KMS-11 (cell line): ENCODE measurements around the gene KSR2.

Source experiments
- H2AFZ ChIP-seq: fragments of 200-600 bp; sonication (generic); 2 replicates; pipeline ENCODE4 v1.6.1; 2016; ENCODE audit warnings: antibody characterized with exemption, mixed run types, low read depth
- H3K27ac ChIP-seq: fragments of 200-600 bp; sonication (generic); 2 replicates; pipeline ENCODE4 v1.6.1; 2016; ENCODE audit warnings: mild to moderate bottlenecking, mixed run types
- H3K27me3 ChIP-seq: fragments of 200-600 bp; sonication (generic); 2 replicates; pipeline ENCODE4 v1.6.1; 2017; ENCODE audit warnings: mild to moderate bottlenecking, low read depth, mixed run types, moderate library complexity; ENCODE audit not compliant: insufficient read depth
- H3K36me3 ChIP-seq: fragments of 200-600 bp; sonication (generic); 2 replicates; pipeline ENCODE4 v1.6.1; 2017; ENCODE audit warnings: mild to moderate bottlenecking, mixed run types; ENCODE audit not compliant: insufficient read depth
- H3K4me1 ChIP-seq: fragments of 200-600 bp; sonication (generic); 2 replicates; pipeline ENCODE4 v1.6.1; 2016; ENCODE audit warnings: mild to moderate bottlenecking, low read depth, mixed run types; ENCODE audit not compliant: poor library complexity, severe bottlenecking
- H3K4me2 ChIP-seq: fragments of 200-600 bp; sonication (generic); 2 replicates; pipeline ENCODE4 v1.7.0; 2016; ENCODE audit warnings: mild to moderate bottlenecking, mixed run types
- H3K4me3 ChIP-seq: fragments of 200-600 bp; sonication (generic); IDR thresholded peaks from 2 replicates; pipeline ENCODE4 v1.6.1; 2017; ENCODE audit warnings: low read depth, low read length, mixed read lengths; ENCODE audit not compliant: insufficient read depth
- H3K79me2 ChIP-seq: fragments of 200-600 bp; sonication (generic); 2 replicates; pipeline ENCODE4 v1.6.1; 2016; ENCODE audit warnings: low read depth, mixed run types; ENCODE audit not compliant: insufficient read depth
- H3K9ac ChIP-seq: fragments of 200-600 bp; sonication (generic); 2 replicates; pipeline ENCODE4 v1.6.1; 2016; ENCODE audit warnings: mild to moderate bottlenecking, mixed run types
- H4K20me1 ChIP-seq: fragments of 200-600 bp; sonication (generic); 2 replicates; pipeline ENCODE4 v1.6.1; 2016; ENCODE audit warnings: mild to moderate bottlenecking, mixed run types; ENCODE audit not compliant: insufficient read depth
- CTCF ChIP-seq: fragments of 200-600 bp; sonication (generic); conservative IDR thresholded peaks from 2 replicates; pipeline ENCODE4 v1.6.1; 2017; ENCODE audit warnings: low read depth, mild to moderate bottlenecking, antibody characterized with exemption, low read length, moderate library complexity, mixed read lengths

The KSR2 gene

GRCh38 chr12:117977373-117977772, 8.6 kb upstream of the KSR2 start:
- no peaks in the 10 kb centered on the region for H3K36me3 ChIP-seq
- no peaks in the 10 kb centered on the region for H3K79me2 ChIP-seq
- H2AFZ ChIP-seq = no peak overlapping the region
- H3K27me3 ChIP-seq = no peaks in the 10 kb centered on the region
- no peak for TF ChIP-seq CTCF
- no peak overlapping the region for H3K9ac ChIP-seq
- no peak overlapping the region for H3K4me2 ChIP-seq
- H3K4me3 ChIP-seq = no peak overlapping the region
- no peaks in the 10 kb centered on the region for H4K20me1 ChIP-seq
- H3K4me1 ChIP-seq = no peaks in the 10 kb centered on the region
- H3K27ac ChIP-seq = no peak overlapping the region

GRCh38 chr12:117975006-117975405, 6.2 kb upstream of the KSR2 start:
- Histone ChIP-seq H3K4me3 (no peak overlapping the region), H3K27ac (no peak overlapping the region), H3K9ac (no peak overlapping the region), H3K4me2 (no peak overlapping the region), H3K4me1 (no peaks in the 10 kb centered on the region), H2AFZ (no peak overlapping the region), H3K79me2 (no peaks in the 10 kb centered on the region), H4K20me1 (no peaks in the 10 kb centered on the region), H3K36me3 (no peaks in the 10 kb centered on the region), H3K27me3 (no peaks in the 10 kb centered on the region)
- no peak for TF ChIP-seq CTCF

- Histone ChIP-seq H3K79me2 (no peaks in the 10 kb centered on the region), H3K4me3 (no peak overlapping the region), H3K27me3 (no peaks in the 10 kb centered on the region), H3K4me1 (no peaks in the 10 kb centered on the region), H3K27ac (no peak overlapping the region), H3K9ac (no peak overlapping the region), H3K4me2 (no peak overlapping the region), H3K36me3 (no peaks in the 10 kb centered on the region), H2AFZ (no peak overlapping the region), H4K20me1 (no peaks in the 10 kb centered on the region)
- no peak for TF ChIP-seq CTCF
Observed at GRCh38 chr12:117972301-117972700, 3.5 kb upstream of the KSR2 start.

- TF ChIP-seq CTCF = no peak
- H3K27ac ChIP-seq = no peak overlapping the region
- H3K36me3 ChIP-seq = no peaks in the 10 kb centered on the region
- no peaks in the 10 kb centered on the region for H4K20me1 ChIP-seq
- H2AFZ ChIP-seq = no peak overlapping the region
- H3K79me2 ChIP-seq = no peaks in the 10 kb centered on the region
- H3K4me1 ChIP-seq = no peaks in the 10 kb centered on the region
- H3K27me3 ChIP-seq = no peaks in the 10 kb centered on the region
- H3K9ac ChIP-seq = no peak overlapping the region
- H3K4me2 ChIP-seq = no peak overlapping the region
- no peak overlapping the region for H3K4me3 ChIP-seq
Observed at GRCh38 chr12:117970334-117970733, 1.5 kb upstream of the KSR2 start.
